Activated naive CD4-positive, alpha-beta T cell treated with anti-CD3 and anti-CD28 coated beads for 36 hours (primary cell): ENCODE data around the gene ZNF764. TPM values are rescaled to one million over a fixed set of nuclear protein-coding genes. Genes with fewer than 3 reads are reported as not detected.
"Not testable (repeated sequence)": the region's sequence is repeated elsewhere in the genome, so short reads cannot be mapped to it uniquely, and the experiment has no call there.

ENCODE experiments used
- CTCF ChIA-PET: fragments of 350-600 bp; sonication (Branson Sonifier 250); formaldehyde crosslinking; loops from one replicate; lab custom pipeline; 2021; ENCODE audit warnings: antibody characterized with exemption; lab: Charles Lee
- DNase-seq: peaks from one replicate; pipeline ENCODE4 v3.0.0-alpha.2; 2020
- H3K27ac Mint-ChIP-seq: one replicate; pipeline ENCODE4 v1.8.0; 2021; ENCODE audit warnings: mild to moderate bottlenecking, mixed read lengths
- H3K27me3 Mint-ChIP-seq: one replicate; pipeline ENCODE4 v1.8.0; 2021; ENCODE audit warnings: low read depth, mixed read lengths
- H3K36me3 Mint-ChIP-seq: one replicate; pipeline ENCODE4 v1.8.0; 2021; ENCODE audit warnings: low read depth, mixed read lengths
- H3K4me1 Mint-ChIP-seq: one replicate; pipeline ENCODE4 v1.8.0; 2021; ENCODE audit warnings: low read depth, mixed read lengths
- H3K4me3 Mint-ChIP-seq: one replicate; pipeline ENCODE4 v1.8.0; 2021; ENCODE audit warnings: mild to moderate bottlenecking, moderate library complexity, mixed read lengths
- H3K9me3 Mint-ChIP-seq: one replicate; pipeline ENCODE4 v1.8.0; 2021; ENCODE audit warnings: mixed read lengths
- intact Hi-C: fragments of 100-400 bp; cut with micrococcal nuclease; formaldehyde crosslinking; loops from one replicate; pipeline ENCODE4 v1.15.1; 2023
- total RNA-seq, 2 experiments: library from RNA; stranded (reverse); gene quantifications; one replicate each; pipeline ENCODE4 v1.2.3, GENCODE V29; 2021

Gene ZNF764
- total RNA-seq, 2 experiments from 2014 or later: 7.6 to 9.5 TPM

GRCh38 chr16:30540916-30541464, 17.2 kb downstream of the ZNF764 start:
- intact Hi-C loops, H3K4me3 Mint-ChIP-seq, H3K27me3 Mint-ChIP-seq, H3K9me3 Mint-ChIP-seq, DNase-seq, H3K27ac Mint-ChIP-seq: not testable (repeated sequence)
- CTCF ChIA-PET: interaction anchor here (0.6 to 0.9 kb wide), 2 partner anchors 11 to 91 kb away, joined by 3 read pairs; no protein-coding TSS in a partner anchor
- Mint-ChIP-seq H3K4me1 (peaks cover 27% of the 10 kb centered on the region), H3K36me3 (peaks cover 28% of the 10 kb centered on the region)

- CTCF ChIA-PET: interaction anchor here (1.4 kb wide), 1 partner anchor 59 kb away, joined by 3 read pairs; no protein-coding TSS in a partner anchor
- intact Hi-C loops, H3K9me3 Mint-ChIP-seq, H3K27ac Mint-ChIP-seq, H3K4me3 Mint-ChIP-seq, H3K27me3 Mint-ChIP-seq, DNase-seq: not testable (repeated sequence)
- Mint-ChIP-seq H3K36me3 (peaks cover 34% of the 10 kb centered on the region), H3K4me1 (peaks cover 28% of the 10 kb centered on the region)
Measured at GRCh38 chr16:30539986-30540526, 18.1 kb downstream of the ZNF764 start.

- no peak overlapping the region for H3K4me3 Mint-ChIP-seq
- no peak overlapping the region for H3K27ac Mint-ChIP-seq
- peaks cover 28% of the 10 kb centered on the region for H3K4me1 Mint-ChIP-seq
- intact Hi-C loops: no loop called here
- DNase-seq: no peak
- CTCF ChIA-PET: interaction anchor here (1.0 to 1.4 kb wide), 2 partner anchors 59 to 109 kb away, joined by 3 read pairs; partner anchors contain the start of gene DCTPP1
- peaks cover 35% of the 10 kb centered on the region for H3K36me3 Mint-ChIP-seq
- H3K27me3 Mint-ChIP-seq: no peaks in the 10 kb centered on the region
- H3K9me3 Mint-ChIP-seq: no peaks in the 10 kb centered on the region
Measured at GRCh38 chr16:30539000-30539964, 18.9 kb downstream of the ZNF764 start.

GRCh38 chr16:30536391-30537024, 21.7 kb downstream of the ZNF764 start:
- H3K4me1 Mint-ChIP-seq: peaks cover 34% of the 10 kb centered on the region
- peaks cover 39% of the 10 kb centered on the region for H3K36me3 Mint-ChIP-seq
- peak overlapping the region; percentile 99 for H3K27ac Mint-ChIP-seq
- DNase-seq, H3K9me3 Mint-ChIP-seq, H3K27me3 Mint-ChIP-seq, intact Hi-C loops: not testable (repeated sequence)
- CTCF ChIA-PET: interaction anchor here (0.7 to 3.5 kb wide), 21 partner anchors 17 to 122 kb away, joined by 3 to 26 read pairs (median 6); partner anchors contain the start of genes FBRS, ITGAL, ZNF688 and ZNF764
- peak overlapping the region; percentile 96 for H3K4me3 Mint-ChIP-seq

- intact Hi-C loops: loop anchor here (1.0 to 2.0 kb wide), 11 partner anchors 8 to 164 kb away; partner anchors contain the start of genes DCTPP1, FBRS, SEPHS2 and ZNF764
- no peaks in the 10 kb centered on the region for H3K27me3 Mint-ChIP-seq
- CTCF ChIA-PET: interaction anchor here (0.6 to 3.5 kb wide), 32 partner anchors 18 to 123 kb away, joined by 3 to 26 read pairs (median 4); partner anchors contain the start of genes DCTPP1, FBRS, ITGAL and ZNF688
- peak; percentile 85 for DNase-seq
- no peaks in the 10 kb centered on the region for H3K9me3 Mint-ChIP-seq
- peaks cover 38% of the 10 kb centered on the region for H3K4me1 Mint-ChIP-seq
- peak overlapping the region; percentile 96 for H3K4me3 Mint-ChIP-seq
- H3K27ac Mint-ChIP-seq: peak overlapping the region; percentile 99
- peaks cover 39% of the 10 kb centered on the region for H3K36me3 Mint-ChIP-seq
Measured at GRCh38 chr16:30535777-30536190, 22.4 kb downstream of the ZNF764 start.

- intact Hi-C loops: loop anchor here (1.0 to 2.0 kb wide), 11 partner anchors 8 to 164 kb away; partner anchors contain the start of genes DCTPP1, FBRS, SEPHS2 and ZNF764
- Mint-ChIP-seq H3K9me3 (no peaks in the 10 kb centered on the region), H3K27ac (peak overlapping the region; percentile 99), H3K36me3 (peaks cover 39% of the 10 kb centered on the region), H3K4me3 (peak overlapping the region; percentile 96), H3K27me3 (no peaks in the 10 kb centered on the region), H3K4me1 (peaks cover 44% of the 10 kb centered on the region)
- CTCF ChIA-PET: interaction anchor here (0.6 to 3.5 kb wide), 32 partner anchors 16 to 123 kb away, joined by 3 to 26 read pairs (median 4); partner anchors contain the start of genes DCTPP1, FBRS, ITGAL and ZNF688
- peak; percentile 47 for DNase-seq
Measured at GRCh38 chr16:30535106-30535776, 22.9 kb downstream of the ZNF764 start.

GRCh38 chr16:30534368-30535105, 23.6 kb downstream of the ZNF764 start, which contains the start of gene ZNF747:
Gene ZNF747, minus strand, starts transcription at chr16:30534858. Its CDS starts 179 bp downstream, at chr16:30534679.
- Mint-ChIP-seq H3K27ac (peak within 1 kb of the TSS; percentile 99), H3K36me3 (peaks cover 39% of the 10 kb centered on the region), H3K9me3 (no peaks in the 10 kb centered on the region), H3K4me3 (peak within 1 kb of the TSS; percentile 96), H3K4me1 (peaks cover 49% of the 10 kb centered on the region), H3K27me3 (no peaks in the 10 kb centered on the region)
- intact Hi-C loops: loop anchor here (1.0 to 2.0 kb wide), 12 partner anchors 7 to 163 kb away; partner anchors contain the start of genes DCTPP1, FBRS, SEPHS2 and ZNF764
- CTCF ChIA-PET: interaction anchor here (0.9 to 3.5 kb wide), 17 partner anchors 17 to 115 kb away, joined by 3 to 26 read pairs (median 9); partner anchors contain the start of genes DCTPP1, ZNF688, ZNF764 and ZNF785
- DNase-seq: peak; percentile 94

- Mint-ChIP-seq H3K4me1 (peaks cover 53% of the 10 kb centered on the region), H3K9me3 (no peaks in the 10 kb centered on the region), H3K27me3 (no peaks in the 10 kb centered on the region), H3K36me3 (peaks cover 33% of the 10 kb centered on the region), H3K27ac (peak overlapping the region; percentile 99), H3K4me3 (peak overlapping the region; percentile 96)
- CTCF ChIA-PET: interaction anchor here (0.6 to 3.5 kb wide), 5 partner anchors 18 to 85 kb away, joined by 3 to 26 read pairs (median 3); partner anchors contain the start of genes ZNF688 and ZNF785
- peak; percentile 56 for DNase-seq
- intact Hi-C loops: loop anchor here (1.0 to 2.0 kb wide), 3 partner anchors 25 to 125 kb away; partner anchors contain the start of genes FBRS, ZNF764 and ZNF785
Measured at GRCh38 chr16:30533748-30534367, 24.3 kb downstream of the ZNF764 start.

GRCh38 chr16:30533146-30533522, 25.0 kb downstream of the ZNF764 start:
- CTCF ChIA-PET: interaction anchor here (1.4 to 3.5 kb wide), 2 partner anchors 39 to 84 kb away, joined by 9 to 26 read pairs; partner anchors contain the start of gene ZNF688
- H3K4me1 Mint-ChIP-seq: peaks cover 53% of the 10 kb centered on the region

More at GRCh38 chr16:30533146-30533522, 25.0 kb downstream of the ZNF764 start:
- intact Hi-C loops: no loop called here
- H3K27ac Mint-ChIP-seq: peak overlapping the region; percentile 76
- no peaks in the 10 kb centered on the region for H3K9me3 Mint-ChIP-seq
- H3K4me3 Mint-ChIP-seq: peak overlapping the region; percentile 72
- no peaks in the 10 kb centered on the region for H3K27me3 Mint-ChIP-seq
- no peak for DNase-seq
- H3K36me3 Mint-ChIP-seq: peaks cover 30% of the 10 kb centered on the region
